ENCODE results near the gene TMEM175.

TMEM175 gene

GRCh38 chr4:931960-932712 is at the start of gene TMEM175, which contains the start of gene GAK:
Gene TMEM175, plus strand, starts transcription at chr4:932460. Its CDS starts 15,280 bp downstream, at chr4:947740.
Gene GAK, minus strand, starts transcription at chr4:932316. Its CDS starts 129 bp downstream, at chr4:932187.
- DNase-seq = peak; percentile 96

GRCh38 chr4:882646-883045 is 49.6 kb upstream of the TMEM175 start:
- DNase-seq = no peak

- no peak for DNase-seq
These were observed 48.7 kb upstream of the TMEM175 start for GRCh38 chr4:883377-884095.

- no peak for DNase-seq
These were observed 48.0 kb upstream of the TMEM175 start for GRCh38 chr4:884259-884658.

- DNase-seq = no peak
These were observed 47.4 kb upstream of the TMEM175 start for GRCh38 chr4:884896-885295.

GRCh38 chr4:885353-885752 is 46.9 kb upstream of the TMEM175 start:
- no peak for DNase-seq

- DNase-seq = no peak
These were observed 46.0 kb upstream of the TMEM175 start for GRCh38 chr4:886244-886643.

- no peak for DNase-seq
These were observed 45.1 kb upstream of the TMEM175 start for GRCh38 chr4:887034-887763.

GRCh38 chr4:888029-888428 is 44.2 kb upstream of the TMEM175 start:
- DNase-seq = no peak

- DNase-seq = no peak
These were observed 42.7 kb upstream of the TMEM175 start for GRCh38 chr4:889516-889915.

GRCh38 chr4:890036-890695 is 42.1 kb upstream of the TMEM175 start:
- DNase-seq = no peak

GRCh38 chr4:891747-892146 is 40.5 kb upstream of the TMEM175 start:
- no peak for DNase-seq

GRCh38 chr4:892780-893179 is 39.5 kb upstream of the TMEM175 start:
- DNase-seq = no peak

GRCh38 chr4:893276-893994 is 38.8 kb upstream of the TMEM175 start:
- no peak for DNase-seq

- DNase-seq = no peak
These were observed 38.1 kb upstream of the TMEM175 start for GRCh38 chr4:893995-894705.

- DNase-seq = no peak
These were observed 36.7 kb upstream of the TMEM175 start for GRCh38 chr4:895596-895995.

GRCh38 chr4:896216-896615 is 36.0 kb upstream of the TMEM175 start:
- no peak for DNase-seq

- DNase-seq = no peak
These were observed 35.6 kb upstream of the TMEM175 start for GRCh38 chr4:896630-897029.

GRCh38 chr4:898123-898522 is 34.1 kb upstream of the TMEM175 start:
- DNase-seq = no peak

- no peak for DNase-seq
These were observed 33.2 kb upstream of the TMEM175 start for GRCh38 chr4:898869-899555.

GRCh38 chr4:899556-899906 is 32.7 kb upstream of the TMEM175 start:
- DNase-seq = no peak

All from left hindlimb (tissue), 1 donor.